Mesenchymal stem cell (in vitro differentiated cells and primary cell): ENCODE data around the gene OTOP1.

Experiments
- DNase-seq: peaks from one replicate; pipeline ENCODE4 v3.0.0-alpha.2; 2013
- H2AFZ ChIP-seq: one replicate; pipeline ENCODE4 v1.6.1; 2013; ENCODE audit warnings: low read depth, mild to moderate bottlenecking, control low read depth, inconsistent platforms, low read length, moderate library complexity
- H2AK5ac ChIP-seq: 2 replicates; pipeline ENCODE4 v1.6.1; 2013; ENCODE audit warnings: low read length, moderate library complexity, mild to moderate bottlenecking, inconsistent platforms; ENCODE audit not compliant: severe bottlenecking
- H2BK120ac ChIP-seq: one replicate; pipeline ENCODE4 v1.6.1; 2013; ENCODE audit warnings: low read depth, mild to moderate bottlenecking, inconsistent platforms, low read length, moderate library complexity
- H2BK12ac ChIP-seq, 2 experiments: one replicate each; pipeline ENCODE4 v1.6.1; 2013; ENCODE audit warnings: inconsistent platforms in 2 of 2, low read length in 2 of 2, mild to moderate bottlenecking in 2 of 2, moderate library complexity in 2 of 2, control low read depth in 1 of 2
- H2BK15ac ChIP-seq: one replicate; pipeline ENCODE4 v1.6.1; 2013; ENCODE audit warnings: mild to moderate bottlenecking, low read depth, inconsistent platforms; ENCODE audit not compliant: poor library complexity, severe bottlenecking
- H2BK5ac ChIP-seq: 2 replicates; pipeline ENCODE4 v1.6.1; 2013; ENCODE audit warnings: low read depth, mild to moderate bottlenecking, low read length, control low read depth, inconsistent platforms; ENCODE audit not compliant: poor library complexity, severe bottlenecking
- H3K14ac ChIP-seq, 2 experiments: one replicate each; pipeline ENCODE4 v1.6.1; 2013; ENCODE audit warnings: inconsistent platforms in 2 of 2, low read length in 2 of 2, control low read depth in 1 of 2, mild to moderate bottlenecking in 1 of 2, moderate library complexity in 1 of 2
- H3K18ac ChIP-seq, 2 experiments: one replicate each; pipeline ENCODE4 v1.6.1; 2013; ENCODE audit warnings: inconsistent platforms in 2 of 2, low read length in 2 of 2, control low read depth in 1 of 2, low read depth in 1 of 2, mild to moderate bottlenecking in 1 of 2
- H3K23ac ChIP-seq, 2 experiments: one replicate each; pipeline ENCODE4 v1.6.1; 2013; ENCODE audit warnings: inconsistent platforms in 2 of 2, low read length in 2 of 2, mild to moderate bottlenecking in 2 of 2, moderate library complexity in 2 of 2, control low read depth in 1 of 2
- H3K27ac ChIP-seq: 2 replicates; pipeline ENCODE4 v1.5.1; 2013; ENCODE audit warnings: mild to moderate bottlenecking, moderate library complexity, low read length, control low read depth, inconsistent platforms; ENCODE audit not compliant: poor library complexity, severe bottlenecking
- H3K27me3 ChIP-seq, 2 experiments: 2 replicates each; pipeline versions ENCODE4 v1.6.1 to v1.7.0; 2013; ENCODE audit warnings: low read length in 2 of 2, mild to moderate bottlenecking in 2 of 2, moderate library complexity in 2 of 2, control low read depth in 1 of 2, inconsistent platforms in 1 of 2; ENCODE audit not compliant: control insufficient read depth in 1 of 2, insufficient read depth in 1 of 2
- H3K36me3 ChIP-seq, 2 experiments: 2 replicates each; pipeline versions ENCODE4 v1.6.1 to v1.7.0; 2013; ENCODE audit warnings: low read length in 2 of 2, control low read depth in 1 of 2, inconsistent platforms in 1 of 2, low read depth in 1 of 2, mild to moderate bottlenecking in 1 of 2; ENCODE audit not compliant: insufficient read depth in 2 of 2, control insufficient read depth in 1 of 2
- H3K4ac ChIP-seq, 2 experiments: one replicate each; pipeline ENCODE4 v1.6.1; 2013; ENCODE audit warnings: inconsistent platforms in 2 of 2, low read length in 2 of 2, mild to moderate bottlenecking in 2 of 2, moderate library complexity in 2 of 2, control low read depth in 1 of 2, low read depth in 1 of 2
- H3K4me1 ChIP-seq: 2 replicates; pipeline ENCODE4 v1.6.1; 2013; ENCODE audit warnings: low read depth, low read length, control low read depth; ENCODE audit not compliant: control insufficient read depth, insufficient read depth
- H3K4me2 ChIP-seq: 2 replicates; pipeline ENCODE4 v1.6.1; 2013; ENCODE audit warnings: low read length, mild to moderate bottlenecking, inconsistent platforms; ENCODE audit not compliant: poor library complexity, severe bottlenecking
- H3K4me3 ChIP-seq, 2 experiments: 2 replicates each; pipeline versions ENCODE4 v1.5.1 to v1.7.0; 2013; ENCODE audit warnings: low read length in 2 of 2, mild to moderate bottlenecking in 2 of 2, control low read depth in 1 of 2, low read depth in 1 of 2; ENCODE audit not compliant: insufficient read depth in 1 of 2
- H3K79me1 ChIP-seq: replicated peaks from 2 replicates; pipeline ENCODE4 v1.6.1; 2013; ENCODE audit warnings: mild to moderate bottlenecking, control low read depth, low read length, inconsistent platforms; ENCODE audit not compliant: poor library complexity, severe bottlenecking
- H3K9ac ChIP-seq: 2 replicates; pipeline ENCODE4 v1.7.0; 2013; ENCODE audit warnings: mild to moderate bottlenecking, low read length, moderate library complexity
- H3K9me3 ChIP-seq: 2 replicates; pipeline ENCODE4 v1.7.0; 2013; ENCODE audit warnings: mild to moderate bottlenecking, low read length; ENCODE audit not compliant: control insufficient read depth
- H4K8ac ChIP-seq: one replicate; pipeline ENCODE4 v1.6.1; 2013; ENCODE audit warnings: inconsistent platforms, mild to moderate bottlenecking, low read length, moderate library complexity
- H4K91ac ChIP-seq: one replicate; pipeline ENCODE4 v1.6.1; 2013; ENCODE audit warnings: mild to moderate bottlenecking, low read length, inconsistent platforms
- WGBS: methylation state at CpG from one replicate; pipeline ENCODE4 v1.1.7; 2013; ENCODE audit warnings: mixed read lengths; 5-methylcytosine and 5-hydroxymethylcytosine counted together

The OTOP1 gene

DNA sequence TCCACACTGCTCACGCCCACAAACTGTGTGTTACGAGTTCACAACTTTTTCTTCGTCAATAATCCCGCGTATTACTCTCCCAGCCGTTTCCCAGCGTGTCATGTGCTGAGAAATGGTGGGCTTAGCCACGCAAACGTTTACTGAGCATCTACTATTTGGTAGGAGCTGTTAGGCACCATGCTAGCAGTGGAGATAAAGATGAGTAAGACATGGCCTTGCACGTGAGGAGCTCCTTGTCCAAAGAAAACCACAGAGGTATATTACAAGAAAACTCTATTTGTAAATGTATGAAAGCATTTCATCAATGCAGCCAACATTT lies 22.1 kb upstream of the OTOP1 start:
- Histone ChIP-seq H3K18ac (no peak overlapping the region), H3K4ac (peak overlapping the region; percentile 61 to 85), H3K23ac (no peak overlapping the region), H3K27ac (peak overlapping the region; percentile 97), H2BK15ac (no peak overlapping the region), H3K27me3 (peaks cover 0 to 7% of the 10 kb centered on the region in 2 experiments), H3K36me3 (peaks cover 15 to 25% of the 10 kb centered on the region in 2 experiments), H3K14ac (no peak overlapping the region), H3K4me1 (peaks cover 7% of the 10 kb centered on the region), H2AFZ (no peak overlapping the region), H3K9ac (peak overlapping the region; percentile 96), H3K4me3 (peak overlapping the region in 1 of 2 experiments; percentile 89), H3K4me2 (peak overlapping the region; percentile 42), H4K8ac (peak overlapping the region; percentile 95), H2BK5ac (no peak overlapping the region), H4K91ac (no peak overlapping the region), H2BK12ac (no peak overlapping the region), H3K9me3 (no peaks in the 10 kb centered on the region), H2BK120ac (no peak overlapping the region), H2AK5ac (no peak overlapping the region), H3K79me1 (peaks cover 20% of the 10 kb centered on the region)
- 58% methylated on average over 9 of the region's 10 CpGs for WGBS
- DNase-seq = peak; percentile 28

DNA sequence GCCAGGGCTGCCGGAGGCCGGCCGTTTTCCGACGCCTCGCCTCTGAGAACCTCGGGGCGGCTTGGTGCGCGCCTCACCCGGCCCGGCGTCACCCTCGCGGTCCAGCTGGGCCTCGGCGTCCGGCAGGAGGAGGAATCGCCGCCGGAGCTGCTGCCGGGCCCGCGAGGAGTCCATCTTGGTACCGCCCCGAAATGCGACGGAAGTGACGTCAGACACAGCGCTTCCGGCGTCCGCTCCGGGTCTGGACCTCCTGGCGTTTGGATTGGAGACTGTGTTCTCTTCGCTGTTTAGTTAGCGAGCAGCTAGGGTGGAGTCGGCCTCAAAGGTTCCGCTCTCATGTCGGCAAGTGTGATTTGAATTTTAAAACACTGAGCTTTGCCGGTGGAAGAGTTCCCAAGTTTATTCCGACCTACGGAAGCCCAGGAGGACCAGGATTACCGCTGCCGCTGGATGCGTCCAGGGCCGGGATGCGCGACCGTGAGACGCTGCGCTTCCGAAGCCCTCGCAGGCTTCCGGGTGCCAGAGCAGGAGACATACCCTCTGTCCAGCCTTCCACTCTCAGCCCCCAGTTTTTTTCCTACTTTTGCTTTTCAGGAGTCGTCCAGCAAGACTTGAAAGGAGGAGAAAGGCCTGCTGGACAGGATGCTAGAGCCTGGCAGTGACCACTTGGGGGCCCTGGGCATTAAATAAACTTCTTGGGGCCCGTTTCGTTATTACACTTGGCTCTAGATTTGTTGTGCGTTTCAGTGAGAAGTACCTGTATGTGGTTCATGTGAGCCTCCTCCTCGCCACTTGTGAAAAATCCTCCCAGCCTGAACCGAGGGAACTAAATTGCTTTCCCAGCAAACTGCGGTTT lies 21.5 kb upstream of the OTOP1 start, which contains the start of gene TMEM128:
TSS of gene TMEM128 (minus strand) at position 195 of the 856 bp plus-strand sequence. CDS start at position 174, 21 bp downstream.
- Histone ChIP-seq H3K4me3 (peak within 1 kb of the TSS; percentile 89 to 97), H3K14ac (peak within 1 kb of the TSS in 1 of 2 experiments; percentile 94), H3K9ac (peak within 1 kb of the TSS; percentile 96), H3K23ac (peak within 1 kb of the TSS in 1 of 2 experiments; percentile 98), H4K8ac (peak within 1 kb of the TSS; percentile 95), H3K9me3 (no peaks in the 10 kb centered on the region), H3K4me2 (peak within 1 kb of the TSS; percentile 57), H2BK5ac (peak within 1 kb of the TSS; percentile 50), H2BK15ac (no peak within 1 kb of the TSS), H4K91ac (peak within 1 kb of the TSS; percentile 87), H2AK5ac (no peak within 1 kb of the TSS), H3K27ac (peak within 1 kb of the TSS; percentile 97), H3K18ac (peak within 1 kb of the TSS; percentile 85 to 98), H3K79me1 (peaks cover 21% of the 10 kb centered on the region), H3K4ac (peak within 1 kb of the TSS; percentile 61 to 95), H2AFZ (peak within 1 kb of the TSS; percentile 99), H3K27me3 (peaks cover 0 to 5% of the 10 kb centered on the region in 2 experiments), H3K4me1 (peaks cover 7% of the 10 kb centered on the region), H2BK120ac (peak within 1 kb of the TSS; percentile 65), H3K36me3 (peaks cover 20 to 30% of the 10 kb centered on the region in 2 experiments), H2BK12ac (peak within 1 kb of the TSS in 1 of 2 experiments; percentile 48)
- DNase-seq = peak; percentile 96
- WGBS = 3% methylated on average over 59 of the region's 62 CpGs

DNA sequence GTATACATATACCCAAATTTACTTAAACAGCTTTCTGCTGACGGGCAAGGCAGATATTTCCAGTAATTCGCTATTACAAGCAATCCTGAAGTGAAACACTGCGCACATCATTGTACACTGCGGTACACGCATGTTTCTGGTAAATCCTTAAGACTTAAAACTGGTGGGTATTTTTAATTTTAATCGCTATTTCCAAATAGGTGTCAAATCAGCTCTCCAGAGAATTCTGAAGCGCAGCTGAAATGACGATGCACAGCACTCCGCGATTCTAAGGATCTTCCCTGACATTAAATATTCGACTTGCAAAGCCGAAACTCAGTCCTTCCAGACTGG lies 20.9 kb upstream of the OTOP1 start:
- no peak for DNase-seq
- H4K8ac ChIP-seq = peak overlapping the region; percentile 95
- peaks cover 20 to 31% of the 10 kb centered on the region in 2 experiments for H3K36me3 ChIP-seq
- peak overlapping the region; percentile 57 for H3K4me2 ChIP-seq
- peak overlapping the region; percentile 15 to 95 for H3K4ac ChIP-seq
- H3K4me1 ChIP-seq = peaks cover 7% of the 10 kb centered on the region
- H3K9ac ChIP-seq = peak overlapping the region; percentile 96
- H3K14ac ChIP-seq = peak overlapping the region in 1 of 2 experiments; percentile 94
- no peaks in the 10 kb centered on the region for H3K9me3 ChIP-seq
- peak overlapping the region; percentile 89 to 97 for H3K4me3 ChIP-seq
- H3K79me1 ChIP-seq = peaks cover 22% of the 10 kb centered on the region
- H4K91ac ChIP-seq = peak overlapping the region; percentile 64
- H2AK5ac ChIP-seq = no peak overlapping the region
- H3K27ac ChIP-seq = no peak overlapping the region
- H3K18ac ChIP-seq = peak overlapping the region; percentile 81 to 98
- peak overlapping the region in 1 of 2 experiments; percentile 48 for H2BK12ac ChIP-seq
- H2AFZ ChIP-seq = peak overlapping the region; percentile 99
- WGBS = 0% methylated on average over 11 of the region's 12 CpGs
- peaks cover 0 to 5% of the 10 kb centered on the region in 2 experiments for H3K27me3 ChIP-seq
- no peak overlapping the region for H2BK5ac ChIP-seq
- H2BK120ac ChIP-seq = peak overlapping the region; percentile 65
- H3K23ac ChIP-seq = peak overlapping the region in 1 of 2 experiments; percentile 98
- no peak overlapping the region for H2BK15ac ChIP-seq

DNA sequence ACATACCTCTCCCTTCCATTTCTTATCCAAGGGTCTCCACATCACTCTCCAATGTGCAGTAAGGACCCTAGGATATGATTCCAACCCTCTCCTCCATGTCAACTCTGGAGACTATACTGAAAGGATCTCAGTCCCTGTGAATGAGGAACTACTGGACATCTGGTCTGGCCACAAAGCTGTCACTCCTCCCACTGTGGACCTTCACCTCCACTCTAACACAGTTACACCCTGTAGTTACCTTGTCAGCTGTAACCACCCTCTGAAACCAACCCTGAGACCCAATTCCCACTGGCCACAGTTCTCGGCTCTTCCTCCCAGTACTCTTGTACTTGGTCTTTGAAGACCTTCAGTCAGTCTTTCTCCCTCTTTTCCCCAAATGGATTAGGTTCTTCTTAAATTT lies 18.4 kb upstream of the OTOP1 start:
- no peak overlapping the region for H3K4me3 ChIP-seq

More for the DNA sequence above, 18.4 kb upstream of the OTOP1 start:
- no peak overlapping the region for H3K4ac ChIP-seq
- no peak overlapping the region for H3K27ac ChIP-seq
- no peak overlapping the region for H2BK15ac ChIP-seq
- no peak for DNase-seq
- H4K91ac ChIP-seq = no peak overlapping the region
- H3K79me1 ChIP-seq = peaks cover 23% of the 10 kb centered on the region
- H2BK12ac ChIP-seq = no peak overlapping the region
- no peak overlapping the region for H3K4me2 ChIP-seq
- H2AK5ac ChIP-seq = no peak overlapping the region
- no peak overlapping the region for H3K23ac ChIP-seq
- H3K4me1 ChIP-seq = peaks cover 7% of the 10 kb centered on the region
- H2BK5ac ChIP-seq = no peak overlapping the region
- no peaks in the 10 kb centered on the region for H3K9me3 ChIP-seq
- no peak overlapping the region for H4K8ac ChIP-seq
- H3K36me3 ChIP-seq = peaks cover 27 to 52% of the 10 kb centered on the region in 2 experiments
- H3K14ac ChIP-seq = no peak overlapping the region
- H2BK120ac ChIP-seq = no peak overlapping the region
- no peak overlapping the region for H3K18ac ChIP-seq
- H2AFZ ChIP-seq = no peak overlapping the region
- H3K27me3 ChIP-seq = no peaks in the 10 kb centered on the region
- no peak overlapping the region for H3K9ac ChIP-seq
- 93% methylated on average over 1 of the region's 1 CpG for WGBS
